GM21528 (cell line): ENCODE data around the gene WFDC6.
"Not testable (repeated sequence)": the region's sequence is repeated elsewhere in the genome, so short reads cannot be mapped to it uniquely, and the experiment has no call there.

Source experiments
- ATAC-seq: cut with Tn5 transposase; IDR thresholded peaks from one replicate; pipeline ENCODE4 v1.9.1; 2021; ENCODE audit warnings: mild to moderate bottlenecking, moderate library complexity; ENCODE audit not compliant: unreplicated experiment, low FRiP score

The WFDC6 gene

DNA sequence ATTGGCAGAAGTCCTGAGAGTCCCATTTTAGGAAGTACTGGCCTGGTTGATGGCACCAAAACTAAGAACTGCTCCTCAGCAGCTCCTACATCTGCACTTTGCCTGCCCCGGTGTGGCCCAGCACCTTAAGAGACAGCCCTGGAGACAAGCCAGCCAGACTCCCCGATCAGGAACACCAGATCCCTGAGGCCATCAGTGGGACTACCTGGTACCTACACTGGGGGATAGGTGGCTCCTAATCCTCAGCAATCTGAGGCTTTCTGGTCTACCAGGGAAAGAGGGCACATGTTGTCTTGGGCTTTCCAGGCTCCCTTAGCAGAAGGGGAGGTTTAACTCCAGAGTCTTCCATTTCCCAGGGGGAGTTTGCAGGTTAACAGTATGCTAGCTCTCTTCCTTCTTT, at the start of gene WFDC6:
TSS of gene WFDC6 (minus strand) at position 101 of the 400 bp plus-strand sequence. CDS start at position 26, 75 bp downstream.
- ATAC-seq: no peak

- ATAC-seq: no peak
Observed at GRCh38 chr20:45588800-45589199, 49.5 kb upstream of the WFDC6 start.

DNA sequence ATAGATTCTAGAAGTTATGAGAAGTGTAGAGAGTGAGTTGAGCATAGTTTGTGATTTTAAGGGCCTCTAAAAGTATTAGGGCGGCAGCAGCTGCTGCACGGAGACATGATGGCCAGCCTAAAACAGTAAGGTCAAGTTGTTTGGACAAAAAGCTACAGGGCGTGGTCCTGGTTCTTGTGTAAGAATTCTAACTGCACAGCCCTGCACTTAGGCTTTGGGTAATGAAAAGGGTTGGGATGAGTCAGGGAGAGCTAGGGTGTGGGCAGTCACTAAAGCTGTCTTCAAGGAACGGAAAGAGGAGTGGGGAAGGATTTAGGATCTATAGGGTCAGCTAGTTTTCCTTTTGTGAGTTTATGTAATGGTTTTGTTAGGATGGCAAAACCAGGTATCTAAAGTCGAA, 46.7 kb upstream of the WFDC6 start:
- not testable (repeated sequence) for ATAC-seq

DNA sequence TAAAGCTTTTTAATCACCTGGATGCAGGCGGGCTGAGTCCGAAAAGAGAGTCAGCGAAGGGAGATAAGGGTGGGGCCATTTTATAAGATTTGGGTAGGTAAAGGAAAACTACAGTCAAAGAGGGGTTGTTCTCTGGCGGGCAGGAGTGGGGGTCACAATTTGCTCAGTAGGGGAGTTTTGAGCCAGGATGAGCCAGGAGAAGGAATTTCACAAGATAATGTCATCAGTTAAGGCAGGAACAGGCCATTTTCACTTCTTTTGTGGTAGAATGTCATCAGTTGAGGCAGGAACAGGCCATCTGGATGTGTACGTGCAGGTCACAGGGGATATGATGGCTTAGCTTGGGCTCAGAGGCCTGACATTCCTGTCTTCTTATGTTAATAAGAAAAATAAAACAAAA, 45.0 kb upstream of the WFDC6 start:
- not testable (repeated sequence) for ATAC-seq

DNA sequence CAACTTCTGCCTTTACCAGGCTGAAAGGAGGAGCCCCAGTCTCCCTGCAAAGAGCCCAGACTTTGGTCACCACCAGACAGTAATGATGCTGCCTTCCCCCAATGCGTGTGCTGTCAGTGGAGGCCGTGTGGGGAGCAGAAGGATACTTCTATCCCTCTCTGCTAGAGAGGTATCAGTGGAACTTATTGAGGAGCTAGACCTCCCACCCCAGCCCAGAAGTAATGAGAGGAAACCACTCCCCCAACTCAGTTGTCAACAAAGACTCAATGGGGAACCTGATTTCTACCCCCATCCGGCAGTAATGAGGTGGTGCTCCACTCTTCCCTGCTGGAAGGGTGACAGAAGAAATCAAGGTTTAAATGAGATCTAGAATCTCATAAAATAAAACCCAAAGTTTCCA, 44.2 kb upstream of the WFDC6 start:
- no peak for ATAC-seq

- no peak for ATAC-seq
Observed at GRCh38 chr20:45581702-45582101, 42.4 kb upstream of the WFDC6 start.

DNA sequence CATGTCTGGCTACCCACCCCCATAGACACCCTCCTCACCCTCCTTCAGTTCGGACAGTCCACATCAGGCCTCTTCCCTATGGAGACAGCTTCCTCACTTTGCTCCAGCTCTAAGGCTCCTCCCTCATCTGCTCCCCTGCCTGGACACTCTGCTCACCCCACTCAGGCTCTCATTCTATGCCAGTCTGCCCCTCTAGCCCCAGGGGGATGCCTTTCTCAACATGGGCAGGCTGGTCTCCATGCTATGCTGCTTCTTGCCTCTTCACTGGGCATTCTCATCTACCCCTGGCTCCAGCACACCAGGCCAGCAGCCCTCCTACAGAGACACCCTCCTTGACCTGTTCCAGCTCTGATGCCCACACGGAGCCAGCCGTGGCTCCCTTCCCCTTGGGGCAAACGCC, 39.9 kb upstream of the WFDC6 start, which contains the start of gene WFDC8:
TSS of gene WFDC8 (minus strand) at position 101 of the 400 bp plus-strand sequence. CDS start at position 64, 37 bp downstream.
- no peak for ATAC-seq

DNA sequence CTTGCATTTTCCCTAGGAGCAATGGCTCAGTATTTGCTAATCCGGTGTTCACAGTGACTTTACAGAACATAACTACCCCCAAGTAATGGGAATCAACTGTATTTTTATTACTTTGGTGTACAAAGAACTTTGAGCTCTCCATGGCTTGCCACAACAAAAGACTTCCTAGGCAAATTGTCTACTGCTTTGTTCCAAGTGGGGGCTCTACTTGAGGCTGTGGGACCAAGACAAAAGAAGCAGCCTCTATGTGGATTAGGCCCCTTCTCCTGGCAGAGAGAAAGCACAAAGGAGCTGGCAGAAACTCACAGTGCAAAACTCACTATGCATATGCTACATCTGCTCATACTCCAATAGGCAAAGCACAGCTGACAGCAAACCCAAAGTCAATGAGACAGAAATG, 38.9 kb upstream of the WFDC6 start:
- ATAC-seq: no peak

DNA sequence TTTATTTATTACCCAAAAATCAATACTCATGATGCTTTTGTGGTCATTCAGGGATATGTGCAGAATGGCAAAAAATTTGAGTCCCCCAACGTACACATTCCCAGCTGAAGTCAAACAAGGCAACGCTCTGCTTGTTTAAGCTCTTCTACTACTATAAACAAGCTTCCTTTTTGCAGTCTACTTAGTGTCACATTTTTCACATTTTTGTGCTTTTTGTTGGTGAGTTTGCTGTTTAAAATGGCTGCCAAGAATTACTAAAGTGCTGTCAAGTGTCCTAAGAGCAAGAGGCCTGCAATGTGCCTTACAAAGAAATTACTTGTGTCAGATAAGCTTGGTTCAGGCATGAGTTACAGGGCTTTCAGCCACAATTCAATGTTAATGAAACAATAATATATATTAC, 37.7 kb upstream of the WFDC6 start:
- no peak for ATAC-seq

DNA sequence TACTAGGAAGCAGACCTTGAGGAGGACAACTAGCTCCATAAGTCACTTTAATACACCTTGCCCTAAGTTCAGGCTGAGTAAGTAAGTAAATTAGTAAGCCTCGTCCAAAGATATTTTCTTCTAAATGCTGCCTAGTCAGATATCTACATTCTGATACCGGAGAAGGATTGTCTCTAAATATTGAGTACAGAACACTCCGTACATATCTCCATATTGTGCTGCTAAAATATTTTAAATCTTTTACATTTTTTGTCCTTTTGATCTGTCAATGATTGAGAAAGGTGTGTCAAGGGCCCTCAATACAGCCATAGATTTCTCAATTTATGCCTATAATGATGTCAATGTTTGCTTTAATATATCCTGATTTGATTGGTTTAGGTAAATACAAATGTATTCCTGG, 36.6 kb upstream of the WFDC6 start:
- no peak for ATAC-seq

DNA sequence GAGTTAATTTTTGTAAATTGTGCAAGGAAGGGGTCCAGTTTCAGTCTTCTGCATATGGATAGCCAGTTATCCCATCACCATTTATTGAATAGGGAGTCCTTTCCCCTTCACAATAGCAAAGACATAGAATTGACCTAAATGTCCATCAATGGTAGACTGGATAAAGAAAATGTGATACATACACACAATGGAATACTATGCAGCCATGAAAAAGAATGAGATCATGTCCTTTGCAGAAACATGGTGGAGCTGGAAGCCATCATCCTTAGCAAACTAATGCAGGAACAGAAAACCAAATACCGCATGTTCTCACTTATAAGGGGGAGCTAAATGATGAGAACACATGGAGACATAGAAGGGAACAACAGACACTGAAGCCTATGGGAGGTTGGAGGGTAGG, 30.4 kb upstream of the WFDC6 start:
- ATAC-seq: not testable (repeated sequence)

DNA sequence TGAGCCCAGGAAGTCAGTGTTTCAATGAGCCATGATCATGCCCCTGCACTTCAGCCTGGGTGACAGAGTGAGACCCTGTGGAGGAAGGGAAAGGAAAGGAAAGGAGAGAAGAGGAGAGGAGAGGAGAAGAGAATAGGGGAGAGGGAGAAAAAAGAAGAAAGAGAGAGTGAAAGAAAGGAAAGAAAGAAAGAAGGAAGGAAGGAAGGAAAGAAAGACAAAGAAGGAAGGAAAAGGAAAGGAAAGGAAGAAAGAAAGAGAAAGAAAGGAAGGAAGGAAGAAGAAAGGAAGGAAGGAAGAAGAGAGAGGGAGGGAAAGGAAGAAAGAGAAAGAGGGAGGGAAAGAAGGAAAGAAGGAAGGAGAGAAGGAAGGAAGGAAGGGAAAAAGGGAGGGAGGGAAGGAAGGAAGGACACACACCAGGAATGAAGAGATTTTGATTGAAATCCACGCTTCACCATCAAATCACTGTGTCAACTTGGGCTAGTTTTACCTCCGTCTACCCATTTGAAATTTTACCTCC, 25.5 kb upstream of the WFDC6 start:
- ATAC-seq: no peak

DNA sequence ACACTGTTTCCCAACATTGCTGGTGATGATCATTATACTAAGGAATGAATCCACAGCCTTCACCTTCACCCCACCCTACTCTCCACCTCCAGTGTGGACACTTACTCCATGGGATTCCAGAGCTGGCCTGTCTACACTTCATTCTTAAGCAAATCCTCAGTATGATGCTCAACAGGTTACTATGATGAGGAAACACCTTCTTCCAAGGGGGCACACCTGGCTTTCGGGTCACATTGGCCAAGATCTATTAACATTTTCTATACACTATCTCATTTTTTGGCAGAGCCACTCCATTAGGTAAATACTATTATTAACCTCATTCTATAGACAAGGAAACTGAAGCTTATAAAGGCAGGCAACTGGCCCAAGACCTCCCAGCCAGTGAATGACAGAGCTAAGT, 15.9 kb upstream of the WFDC6 start:
- no peak for ATAC-seq

DNA sequence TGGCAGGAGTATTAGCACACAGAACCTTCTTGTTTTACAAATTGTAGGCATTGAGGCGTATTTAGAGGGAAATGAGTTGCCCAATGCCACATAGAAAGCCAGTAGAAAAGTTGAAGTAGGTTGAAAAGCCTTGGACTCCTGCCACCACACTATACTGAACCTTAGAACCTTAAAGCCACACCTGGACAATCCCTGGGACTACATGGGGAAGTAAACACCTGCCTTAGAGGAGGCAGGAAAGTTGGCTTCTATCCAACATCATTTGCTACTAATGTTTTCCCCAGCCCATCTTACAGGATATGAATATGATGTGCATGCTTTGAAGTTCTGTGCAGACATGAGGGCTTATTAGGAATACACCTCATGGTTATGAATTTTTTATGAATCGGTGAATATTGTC, 13.2 kb upstream of the WFDC6 start:
- ATAC-seq: no peak

DNA sequence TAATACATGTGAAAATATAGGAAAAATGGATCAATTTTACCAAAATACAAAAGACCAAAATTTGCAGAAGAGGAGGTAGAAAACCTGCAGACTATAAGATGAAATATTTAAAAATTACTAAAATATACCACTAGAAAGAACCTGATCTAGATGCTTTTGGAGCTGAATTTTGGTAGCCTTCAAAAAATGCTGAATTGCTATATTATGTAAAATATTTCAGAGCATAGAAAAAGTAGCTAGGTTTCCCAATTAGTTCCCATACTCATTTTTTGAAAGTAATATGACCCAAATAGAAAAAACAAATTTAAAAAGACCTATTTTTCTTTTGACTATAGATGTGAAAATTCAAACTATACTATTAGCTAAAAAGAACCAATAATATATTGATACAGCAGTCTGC, 11.5 kb upstream of the WFDC6 start:
- ATAC-seq: no peak

GRCh38 chr20:45548410-45548809, 9.1 kb upstream of the WFDC6 start:
- no peak for ATAC-seq

GRCh38 chr20:45547206-45547770, 8.0 kb upstream of the WFDC6 start, which contains the start of gene EPPIN:
EPPIN (minus strand) TSS chr20:45547401; CDS start chr20:45547357, 44 bp downstream.
- ATAC-seq: no peak

DNA sequence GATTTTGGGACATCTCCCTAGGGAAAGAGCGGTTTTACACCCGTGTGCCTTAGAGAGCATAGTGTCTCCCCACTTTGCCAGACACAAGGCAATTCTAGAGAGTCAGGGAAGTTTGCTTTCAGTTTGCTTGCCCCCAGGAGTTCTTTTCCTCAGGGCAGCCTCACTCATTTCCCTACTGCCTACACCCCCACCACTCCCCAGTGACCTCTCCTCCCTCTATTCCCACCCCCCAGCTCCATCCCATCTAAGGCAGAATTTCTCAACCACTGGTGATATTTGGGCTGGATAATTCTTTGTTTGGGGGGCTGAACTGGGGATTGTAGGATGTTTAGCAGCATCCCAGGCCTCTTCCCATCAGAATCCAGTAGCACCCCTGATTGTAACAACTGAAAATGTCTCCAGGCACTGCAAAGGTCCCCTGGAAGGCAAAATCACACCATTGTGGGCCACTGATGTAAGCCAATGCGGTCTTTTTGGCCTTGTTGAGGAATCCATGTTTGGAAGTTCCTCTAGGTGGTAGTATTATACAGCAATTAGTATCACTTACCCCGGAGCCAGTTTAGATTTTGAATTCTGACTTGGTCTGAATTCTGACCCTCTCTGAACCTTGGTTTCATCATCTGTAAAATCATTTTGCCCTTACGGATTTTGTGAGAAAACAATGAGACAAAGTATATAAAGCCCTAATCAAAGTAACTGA, 6.6 kb upstream of the WFDC6 start:
- no peak for ATAC-seq

- ATAC-seq: no peak
Observed at GRCh38 chr20:45545351-45545750, 6.1 kb upstream of the WFDC6 start.

DNA sequence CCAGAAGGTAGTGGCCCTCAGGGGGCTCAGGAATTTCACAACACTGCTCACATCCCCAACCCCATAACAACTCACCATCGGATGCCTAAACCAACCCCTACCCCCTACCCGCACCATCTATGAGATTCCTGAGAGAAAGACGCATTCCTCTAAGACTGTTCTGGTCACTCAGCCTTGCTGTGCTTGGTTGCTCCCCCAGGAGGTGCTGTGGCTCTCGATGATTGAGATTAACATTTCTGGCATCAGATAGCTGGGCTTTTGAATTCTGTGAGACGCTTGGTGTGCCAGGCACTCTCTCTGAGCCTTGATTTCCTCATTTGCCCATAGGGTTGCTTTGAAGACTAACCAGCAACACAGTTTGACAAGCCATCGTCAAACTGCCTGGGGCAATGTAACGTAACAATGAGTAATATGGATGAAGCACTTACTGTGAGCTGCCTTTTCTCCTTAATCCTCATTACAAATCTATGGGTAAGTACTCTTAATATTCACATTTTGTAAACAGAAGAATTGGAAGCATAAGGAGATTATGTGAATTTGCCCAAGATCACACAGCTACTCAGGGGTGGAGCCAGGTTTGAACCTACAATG, 978 bp downstream of the WFDC6 start:
- ATAC-seq: no peak

DNA sequence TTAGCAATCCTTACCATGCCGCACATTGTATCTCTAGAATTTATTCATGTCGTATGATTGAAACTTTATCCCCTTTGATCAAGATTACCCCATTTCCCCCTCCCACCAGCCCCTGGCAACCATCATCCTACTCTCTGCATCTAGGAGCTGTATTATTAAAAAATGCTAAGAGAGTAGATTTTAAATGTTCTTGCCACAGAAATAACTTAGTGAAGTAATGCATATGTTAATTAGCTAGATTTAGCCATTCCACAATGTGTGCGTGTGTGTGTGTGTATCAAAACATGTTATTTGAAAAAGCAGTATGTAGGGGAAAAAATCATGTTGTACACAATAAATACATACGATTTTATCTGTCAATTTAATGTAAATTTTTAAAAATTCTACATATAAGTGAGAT, 12.0 kb downstream of the WFDC6 start:
- no peak for ATAC-seq

DNA sequence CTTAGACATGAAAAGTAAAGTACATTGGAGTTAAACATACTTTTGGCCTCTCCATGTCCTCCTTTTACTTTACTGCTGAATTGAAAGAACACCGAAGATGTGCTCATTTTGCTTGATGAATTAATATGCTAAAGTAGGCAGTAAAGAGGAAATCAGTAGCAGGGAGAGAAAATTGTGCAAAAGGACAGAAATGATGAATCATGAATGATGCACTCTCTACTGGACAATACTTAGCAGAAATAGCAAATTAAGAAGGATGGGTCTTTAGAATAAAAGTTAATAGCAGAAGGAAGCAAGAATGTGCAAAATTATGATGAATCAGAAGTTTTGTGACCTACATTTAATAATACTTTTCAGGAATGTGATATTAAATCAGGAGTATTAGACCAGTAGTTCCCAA, 15.5 kb downstream of the WFDC6 start:
- no peak for ATAC-seq
